DND-41 (cell line): Measurements from ENCODE around the gene BACH2.

ENCODE experiments used
- ATAC-seq: fragments of 200-7000 bp; cut with Tn5 transposase; 3 replicates; pipeline ENCODE4 v1.9.1; 2021; ENCODE audit warnings: low read depth; ENCODE audit not compliant: insufficient read depth
- DNase-seq: peaks from one replicate; pipeline ENCODE4 v3.0.0-alpha.2; 2020
- H2AFZ ChIP-seq: 2 replicates; pipeline ENCODE4 v1.6.0; 2012; ENCODE audit warnings: low read depth, low read length
- H3K27ac ChIP-seq: 2 replicates; pipeline ENCODE4 v1.5.1; 2012; ENCODE audit warnings: low read length, inconsistent platforms
- H3K27me3 ChIP-seq: fragments of 200-600 bp; sonication (generic); 2 replicates; pipeline ENCODE4 v1.6.0; 2012; ENCODE audit warnings: low read length, mild to moderate bottlenecking, inconsistent platforms; ENCODE audit not compliant: insufficient read depth, poor library complexity
- H3K36me3 ChIP-seq: 2 replicates; pipeline ENCODE4 v1.5.1; 2012; ENCODE audit warnings: low read length, inconsistent platforms; ENCODE audit not compliant: insufficient read depth
- H3K4me1 ChIP-seq: 2 replicates; pipeline ENCODE4 v1.5.1; 2012; ENCODE audit warnings: mild to moderate bottlenecking, low read length; ENCODE audit not compliant: insufficient read depth
- H3K4me2 ChIP-seq: 2 replicates; pipeline ENCODE4 v1.6.0; 2012; ENCODE audit warnings: mild to moderate bottlenecking, moderate library complexity, low read length, inconsistent platforms; ENCODE audit not compliant: insufficient read depth
- H3K4me3 ChIP-seq, 2 experiments: fragments of 200-600 bp in 1 of 2; shearing (Covaris generic) in 1 of 2; 2 replicates each; pipeline ENCODE4 v1.5.1; 2012 to 2016; ENCODE audit warnings: inconsistent platforms in 2 of 2, low read length in 2 of 2, mild to moderate bottlenecking in 2 of 2, low read depth in 1 of 2, moderate library complexity in 1 of 2
- H3K79me2 ChIP-seq: 2 replicates; pipeline ENCODE4 v1.6.0; 2012; ENCODE audit warnings: low read length, inconsistent platforms; ENCODE audit not compliant: insufficient read depth
- H3K9ac ChIP-seq: 2 replicates; pipeline ENCODE4 v1.6.0; 2012; ENCODE audit warnings: low read depth, mild to moderate bottlenecking, inconsistent platforms, low read length, moderate library complexity
- H3K9me3 ChIP-seq: 2 replicates; pipeline ENCODE4 v1.5.1; 2012; ENCODE audit warnings: low read length, moderate library complexity, mild to moderate bottlenecking, inconsistent platforms; ENCODE audit not compliant: insufficient read depth, severe bottlenecking
- H4K20me1 ChIP-seq: 2 replicates; pipeline ENCODE4 v1.6.0; 2012; ENCODE audit warnings: low read length; ENCODE audit not compliant: insufficient read depth
- CTCF ChIP-seq: IDR thresholded peaks from 2 replicates; pipeline ENCODE4 v1.5.1; 2012; ENCODE audit warnings: borderline replicate concordance, low read length, moderate library complexity, mild to moderate bottlenecking; ENCODE audit not compliant: poor library complexity, severe bottlenecking; ENCODE audit errors: extremely low read depth
- EZH2 ChIP-seq: IDR thresholded peaks from 3 replicates; pipeline ENCODE4 v1.6.1; 2012; ENCODE audit warnings: borderline replicate concordance, low read depth, mild to moderate bottlenecking, moderate library complexity, low read length, inconsistent platforms; ENCODE audit not compliant: severe bottlenecking

The BACH2 gene

GRCh38 chr6:89952686-89953085, 344.0 kb downstream of the BACH2 start:
- Histone ChIP-seq H3K4me3 (no peak overlapping the region), H3K36me3 (peaks cover 10% of the 10 kb centered on the region), H2AFZ (no peak overlapping the region), H3K27me3 (no peaks in the 10 kb centered on the region), H4K20me1 (no peaks in the 10 kb centered on the region), H3K9me3 (no peaks in the 10 kb centered on the region), H3K4me1 (peaks cover 32% of the 10 kb centered on the region), H3K9ac (0 out of 2 replicates have a peak overlapping the region, but pooled peaks have one; percentile 12), H3K27ac (peak overlapping the region; percentile 73), H3K79me2 (no peaks in the 10 kb centered on the region), H3K4me2 (peak overlapping the region; percentile 51)
- ATAC-seq (peak; percentile 99), DNase-seq (peak; percentile 84)
- no peak for TF ChIP-seq EZH2
- no peak for TF ChIP-seq CTCF

- no peaks in the 10 kb centered on the region for H3K9me3 ChIP-seq
- peak overlapping the region; percentile 73 for H3K27ac ChIP-seq
- H3K4me2 ChIP-seq: peak overlapping the region; percentile 51
- H4K20me1 ChIP-seq: no peaks in the 10 kb centered on the region
- 0 out of 2 replicates have a peak overlapping the region, but pooled peaks have one; percentile 12 for H3K9ac ChIP-seq
- H3K4me1 ChIP-seq: peaks cover 32% of the 10 kb centered on the region
- H3K36me3 ChIP-seq: peaks cover 10% of the 10 kb centered on the region
- peak; percentile 48 for DNase-seq
- TF ChIP-seq EZH2 (no peak), CTCF (peak; percentile 42)
- H3K79me2 ChIP-seq: no peaks in the 10 kb centered on the region
- no peak overlapping the region for H3K4me3 ChIP-seq
- ATAC-seq: 0 out of 3 replicates have a peak, but pooled peaks have one; percentile 21
- H3K27me3 ChIP-seq: no peaks in the 10 kb centered on the region
- no peak overlapping the region for H2AFZ ChIP-seq
Observed at GRCh38 chr6:89952105-89952671, 344.5 kb downstream of the BACH2 start.

GRCh38 chr6:89951574-89952104, 345.0 kb downstream of the BACH2 start:
- Histone ChIP-seq H2AFZ (no peak overlapping the region), H4K20me1 (no peaks in the 10 kb centered on the region), H3K9ac (no peak overlapping the region), H3K4me3 (no peak overlapping the region), H3K27ac (peak overlapping the region; percentile 73), H3K36me3 (peaks cover 10% of the 10 kb centered on the region), H3K9me3 (no peaks in the 10 kb centered on the region), H3K27me3 (no peaks in the 10 kb centered on the region), H3K79me2 (no peaks in the 10 kb centered on the region), H3K4me2 (peak overlapping the region; percentile 51; the same call in 1 of the 2 replicates), H3K4me1 (peaks cover 32% of the 10 kb centered on the region)
- ATAC-seq: no peak
- TF ChIP-seq CTCF (no peak), EZH2 (no peak)
- no peak for DNase-seq
